Activated CD8-positive, alpha-beta T cell treated with anti-CD3 and anti-CD28 coated beads for 36 hours (primary cell): ENCODE results near the gene FAM20C. TPM values are rescaled to one million over a fixed set of nuclear protein-coding genes. Genes with fewer than 3 reads are reported as not detected.

ENCODE experiments used
- ATAC-seq: fragments of 200-7000 bp; cut with Tn5 transposase; one replicate; pipeline ENCODE4 v1.10.0; 2021; ENCODE audit warnings: mild to moderate bottlenecking, moderate library complexity
- CTCF ChIA-PET: fragments of 350-600 bp; sonication (Branson Sonifier 250); formaldehyde crosslinking; loops from one replicate; lab custom pipeline; 2021; ENCODE audit warnings: antibody characterized with exemption; lab: Charles Lee
- POLR2A ChIA-PET: fragments of 350-600 bp; sonication (Branson Sonifier 250); formaldehyde crosslinking; loops from one replicate; lab custom pipeline; 2021; ENCODE audit warnings: antibody characterized with exemption; lab: Charles Lee
- DNase-seq: peaks from one replicate; pipeline ENCODE4 v3.0.0-alpha.2; 2020
- H3K27ac Mint-ChIP-seq: one replicate; pipeline ENCODE4 v1.8.0; 2021; ENCODE audit warnings: mild to moderate bottlenecking, mixed read lengths
- H3K27me3 Mint-ChIP-seq: one replicate; pipeline ENCODE4 v1.8.0; 2021; ENCODE audit warnings: mixed read lengths
- H3K36me3 Mint-ChIP-seq: one replicate; pipeline ENCODE4 v1.8.0; 2021; ENCODE audit warnings: low read depth, mixed read lengths
- H3K4me1 Mint-ChIP-seq: one replicate; pipeline ENCODE4 v1.8.0; 2021; ENCODE audit warnings: low read depth, mixed read lengths
- H3K4me3 Mint-ChIP-seq: one replicate; pipeline ENCODE4 v1.8.0; 2021; ENCODE audit warnings: mild to moderate bottlenecking, moderate library complexity, mixed read lengths
- H3K9me3 Mint-ChIP-seq: one replicate; pipeline ENCODE4 v1.8.0; 2021; ENCODE audit warnings: mixed read lengths
- CTCF ChIP-seq: fragments of 200-600 bp; IDR thresholded peaks from one replicate; pipeline ENCODE4 v1.8.0; 2022; ENCODE audit warnings: antibody characterized with exemption, mild to moderate bottlenecking
- intact Hi-C: fragments of 100-400 bp; cut with micrococcal nuclease; formaldehyde crosslinking; loops from one replicate; pipeline ENCODE4 v1.10.0; 2022
- total RNA-seq, 2 experiments: library from RNA; stranded (reverse); gene quantifications; one replicate each; pipeline ENCODE4 v1.2.3, GENCODE V29; 2021

FAM20C gene
- total RNA-seq, 2 experiments from 2014 or later: 0.29 to 1.1 TPM

- no peaks in the 10 kb centered on the region for H3K36me3 Mint-ChIP-seq
- CTCF ChIA-PET: no interaction called here
- no peaks in the 10 kb centered on the region for H3K9me3 Mint-ChIP-seq
- no peaks in the 10 kb centered on the region for H3K27me3 Mint-ChIP-seq
- ATAC-seq (no peak), DNase-seq (no peak)
- intact Hi-C loops: no loop called here
- H3K4me1 Mint-ChIP-seq: peaks cover 4% of the 10 kb centered on the region
- POLR2A ChIA-PET: no interaction called here
- no peak overlapping the region for H3K27ac Mint-ChIP-seq
- no peak for TF ChIP-seq CTCF
- H3K4me3 Mint-ChIP-seq: no peak overlapping the region
Observed at GRCh38 chr7:155469-155900, 36.9 kb upstream of the FAM20C start.

- Mint-ChIP-seq H3K9me3 (no peaks in the 10 kb centered on the region), H3K27me3 (no peaks in the 10 kb centered on the region), H3K4me3 (no peak overlapping the region), H3K36me3 (no peaks in the 10 kb centered on the region), H3K27ac (no peak overlapping the region), H3K4me1 (no peaks in the 10 kb centered on the region)
- TF ChIP-seq CTCF: no peak
- POLR2A ChIA-PET: no interaction called here
- no peak for ATAC-seq
- no peak for DNase-seq
- CTCF ChIA-PET: interaction anchor here (0.6 kb wide), 1 partner anchor 192 kb away, joined by 3 read pairs; no protein-coding TSS in a partner anchor
- intact Hi-C loops: no loop called here
Observed at GRCh38 chr7:156111-157007, 36.0 kb upstream of the FAM20C start.

GRCh38 chr7:157008-157310 is 35.4 kb upstream of the FAM20C start:
- ChIA-PET CTCF (interaction anchor here (0.6 kb wide), 1 partner anchor 191 kb away, joined by 3 read pairs; no protein-coding TSS in a partner anchor), POLR2A (no interaction called here)
- no peaks in the 10 kb centered on the region for H3K36me3 Mint-ChIP-seq
- H3K4me3 Mint-ChIP-seq: no peak overlapping the region
- H3K4me1 Mint-ChIP-seq: no peaks in the 10 kb centered on the region
- intact Hi-C loops: no loop called here
- no peaks in the 10 kb centered on the region for H3K27me3 Mint-ChIP-seq
- H3K9me3 Mint-ChIP-seq: no peaks in the 10 kb centered on the region
- no peak for ATAC-seq
- no peak for DNase-seq
- TF ChIP-seq CTCF: no peak
- no peak overlapping the region for H3K27ac Mint-ChIP-seq

- H3K4me3 Mint-ChIP-seq: no peak overlapping the region
- no peaks in the 10 kb centered on the region for H3K36me3 Mint-ChIP-seq
- intact Hi-C loops: no loop called here
- CTCF ChIA-PET: no interaction called here
- H3K9me3 Mint-ChIP-seq: no peaks in the 10 kb centered on the region
- DNase-seq (no peak), ATAC-seq (no peak)
- no peak overlapping the region for H3K27ac Mint-ChIP-seq
- POLR2A ChIA-PET: no interaction called here
- no peak for TF ChIP-seq CTCF
- H3K27me3 Mint-ChIP-seq: no peaks in the 10 kb centered on the region
- no peaks in the 10 kb centered on the region for H3K4me1 Mint-ChIP-seq
Observed at GRCh38 chr7:157771-158625, 34.4 kb upstream of the FAM20C start.

GRCh38 chr7:158771-159170 is 33.6 kb upstream of the FAM20C start:
- Mint-ChIP-seq H3K4me1 (no peaks in the 10 kb centered on the region), H3K4me3 (no peak overlapping the region), H3K9me3 (no peaks in the 10 kb centered on the region), H3K27ac (no peak overlapping the region), H3K36me3 (no peaks in the 10 kb centered on the region), H3K27me3 (no peaks in the 10 kb centered on the region)
- intact Hi-C loops: no loop called here
- no peak for DNase-seq
- TF ChIP-seq CTCF: no peak
- POLR2A ChIA-PET: no interaction called here
- no peak for ATAC-seq
- CTCF ChIA-PET: no interaction called here
